Neural cell (in vitro differentiated cells): Measurements from ENCODE around the gene FHL1. TPM values are rescaled to one million over a fixed set of nuclear protein-coding genes. Genes with fewer than 3 reads are reported as not detected.

ENCODE experiments used
- H2AFZ ChIP-seq: fragments of 200-600, 300-800 bp; sonication (generic), shearing (Covaris generic); 2 replicates; pipeline ENCODE4 v1.6.0; 2014; ENCODE audit warnings: low read depth, mild to moderate bottlenecking, antibody characterized with exemption, low read length, moderate library complexity
- H3F3A ChIP-seq: fragments of 200-600 bp; shearing (Covaris generic); 2 replicates; pipeline ENCODE4 v1.6.1; 2016; ENCODE audit warnings: mild to moderate bottlenecking, moderate library complexity, mixed read lengths, antibody characterized with exemption, low read length; ENCODE audit not compliant: insufficient read depth, poor library complexity, severe bottlenecking
- H3K27ac ChIP-seq: fragments of 200-600, 300-800 bp; sonication (generic), shearing (Covaris generic); 2 replicates; pipeline ENCODE4 v1.5.1; 2014; ENCODE audit warnings: mild to moderate bottlenecking, low read length, moderate library complexity
- H3K27me3 ChIP-seq: fragments of 300-800, 200-600 bp; sonication (generic), shearing (Covaris generic); 2 replicates; pipeline ENCODE4 v1.6.0; 2014; ENCODE audit warnings: mild to moderate bottlenecking, low read depth, low read length, moderate library complexity; ENCODE audit not compliant: insufficient read depth
- H3K36me3 ChIP-seq: fragments of 300-800, 200-600 bp; sonication (generic), shearing (Covaris generic); 2 replicates; pipeline ENCODE4 v1.5.1; 2014; ENCODE audit warnings: mild to moderate bottlenecking, antibody characterized with exemption, low read length, moderate library complexity; ENCODE audit not compliant: insufficient read depth
- H3K4me2 ChIP-seq: fragments of 300-800, 200-600 bp; sonication (generic), shearing (Covaris generic); 2 replicates; pipeline ENCODE4 v1.6.0; 2014; ENCODE audit warnings: mild to moderate bottlenecking, low read length
- H3K4me3 ChIP-seq: fragments of 300-800, 200-600 bp; sonication (generic), shearing (Covaris generic); 2 replicates; pipeline ENCODE4 v1.5.1; 2014; ENCODE audit warnings: mild to moderate bottlenecking, low read length, moderate library complexity
- H3K79me2 ChIP-seq: fragments of 200-600 bp; shearing (Covaris generic); replicated peaks from 2 replicates; pipeline ENCODE4 v1.6.0; 2014; ENCODE audit warnings: mild to moderate bottlenecking, low read length, moderate library complexity; ENCODE audit not compliant: insufficient read depth
- H3K9ac ChIP-seq: fragments of 300-800, 200-600 bp; sonication (generic), shearing (Covaris generic); 2 replicates; pipeline ENCODE4 v1.6.1; 2016; ENCODE audit warnings: mild to moderate bottlenecking, low read length, mixed read lengths
- H3K9me2 ChIP-seq: fragments of 200-600 bp; shearing (Covaris generic); 2 replicates; pipeline ENCODE4 v1.6.1; 2016; ENCODE audit warnings: mild to moderate bottlenecking, low read length, mixed read lengths; ENCODE audit not compliant: insufficient read depth
- H3K9me3 ChIP-seq: fragments of 200-600, 300-800 bp; sonication (generic), shearing (Covaris generic); 2 replicates; pipeline ENCODE4 v1.6.1; 2016; ENCODE audit warnings: mild to moderate bottlenecking, mixed run types, low read length, moderate library complexity, mixed read lengths
- H4K20me1 ChIP-seq: fragments of 200-600 bp; shearing (Covaris generic); 2 replicates; pipeline ENCODE4 v1.6.1; 2016; ENCODE audit warnings: mild to moderate bottlenecking, mixed run types; ENCODE audit not compliant: insufficient read depth
- EP300 ChIP-seq: fragments of 450-650 bp; conservative IDR thresholded peaks from 2 replicates; pipeline ENCODE4 v1.6.1; 2014; ENCODE audit warnings: antibody characterized with exemption, mild to moderate bottlenecking, moderate library complexity; ENCODE audit not compliant: poor library complexity, severe bottlenecking
- EZH2 ChIP-seq: fragments of 200-600, 300-800 bp; shearing (Covaris generic), sonication (generic); IDR thresholded peaks from 2 replicates; pipeline ENCODE4 v1.6.1; 2014; ENCODE audit warnings: antibody characterized with exemption, low read length, borderline replicate concordance, mild to moderate bottlenecking; ENCODE audit not compliant: insufficient read depth, poor library complexity, severe bottlenecking
- MXI1 ChIP-seq: fragments of 450-650 bp; conservative IDR thresholded peaks from 2 replicates; pipeline ENCODE4 v1.6.1; 2014; ENCODE audit warnings: antibody characterized with exemption, mild to moderate bottlenecking; ENCODE audit not compliant: poor library complexity, severe bottlenecking
- POLR2AphosphoS5 ChIP-seq: IDR thresholded peaks from 2 replicates; pipeline ENCODE4 v1.6.1; 2012
- RAD21 ChIP-seq: fragments of 450-650 bp; conservative IDR thresholded peaks from 2 replicates; pipeline ENCODE4 v1.6.1; 2014; ENCODE audit warnings: antibody characterized with exemption, mild to moderate bottlenecking, moderate library complexity
- SMC3 ChIP-seq: fragments of 450-650 bp; conservative IDR thresholded peaks from 2 replicates; pipeline ENCODE4 v1.6.1; 2014; ENCODE audit warnings: antibody characterized with exemption, mild to moderate bottlenecking, moderate library complexity; ENCODE audit not compliant: poor library complexity
- TAF1 ChIP-seq: IDR thresholded peaks from 2 replicates; pipeline ENCODE4 v1.6.1; 2012; ENCODE audit warnings: low read depth
- polyA plus RNA-seq: library from polyadenylated mRNA; depleted of rRNA; stranded (reverse); fragments of >200 nt; gene quantifications from 2 replicates; pipeline ENCODE4 v1.2.3, GENCODE V29; 2014
- TF ChIP-seq, protein P1 (sequence below): fragments of 450-650 bp; IDR thresholded peaks from 2 replicates; pipeline ENCODE4 v1.5.1; 2014; ENCODE audit warnings: antibody characterized with exemption, mild to moderate bottlenecking, moderate library complexity; ENCODE audit not compliant: poor library complexity, severe bottlenecking
- TF ChIP-seq, protein P2 (sequence below): IDR thresholded peaks from 2 replicates; pipeline ENCODE4 v1.6.1; 2012; ENCODE audit warnings: borderline replicate concordance

FHL1 gene
- polyA plus RNA-seq, 1 donor from 2014 or later, result 235 TPM

DNA sequence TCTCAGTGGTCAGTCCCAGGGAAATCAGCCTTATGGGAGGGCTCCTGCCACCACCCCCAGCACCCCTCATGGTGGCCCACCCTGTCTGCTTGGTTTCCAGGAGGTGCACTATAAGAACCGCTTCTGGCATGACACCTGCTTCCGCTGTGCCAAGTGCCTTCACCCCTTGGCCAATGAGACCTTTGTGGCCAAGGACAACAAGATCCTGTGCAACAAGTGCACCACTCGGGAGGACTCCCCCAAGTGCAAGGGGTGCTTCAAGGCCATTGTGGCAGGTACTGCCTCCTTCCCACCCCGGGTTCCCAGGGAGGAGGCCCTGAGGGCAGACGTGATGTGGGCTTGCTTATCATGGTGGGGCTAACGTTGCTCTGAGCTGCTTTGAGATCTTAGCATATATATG lies 59.6 kb downstream of the FHL1 start:
- H3K27ac ChIP-seq, result no peak overlapping the region
- no peaks in the 10 kb centered on the region for H4K20me1 ChIP-seq
- H2AFZ ChIP-seq, result no peak overlapping the region
- no peak overlapping the region for H3K4me2 ChIP-seq
- H3K9ac ChIP-seq, result no peak overlapping the region
- H3K79me2 ChIP-seq, result no peaks in the 10 kb centered on the region
- H3K36me3 ChIP-seq, result no peaks in the 10 kb centered on the region
- H3K4me3 ChIP-seq, result no peak overlapping the region
- H3K27me3 ChIP-seq, result no peaks in the 10 kb centered on the region
- no peaks in the 10 kb centered on the region for H3K9me2 ChIP-seq
- no peaks in the 10 kb centered on the region for H3K9me3 ChIP-seq
- no peak for TF ChIP-seq EP300
- TF ChIP-seq POLR2AphosphoS5, result no peak
- TF ChIP-seq, protein P1, sequence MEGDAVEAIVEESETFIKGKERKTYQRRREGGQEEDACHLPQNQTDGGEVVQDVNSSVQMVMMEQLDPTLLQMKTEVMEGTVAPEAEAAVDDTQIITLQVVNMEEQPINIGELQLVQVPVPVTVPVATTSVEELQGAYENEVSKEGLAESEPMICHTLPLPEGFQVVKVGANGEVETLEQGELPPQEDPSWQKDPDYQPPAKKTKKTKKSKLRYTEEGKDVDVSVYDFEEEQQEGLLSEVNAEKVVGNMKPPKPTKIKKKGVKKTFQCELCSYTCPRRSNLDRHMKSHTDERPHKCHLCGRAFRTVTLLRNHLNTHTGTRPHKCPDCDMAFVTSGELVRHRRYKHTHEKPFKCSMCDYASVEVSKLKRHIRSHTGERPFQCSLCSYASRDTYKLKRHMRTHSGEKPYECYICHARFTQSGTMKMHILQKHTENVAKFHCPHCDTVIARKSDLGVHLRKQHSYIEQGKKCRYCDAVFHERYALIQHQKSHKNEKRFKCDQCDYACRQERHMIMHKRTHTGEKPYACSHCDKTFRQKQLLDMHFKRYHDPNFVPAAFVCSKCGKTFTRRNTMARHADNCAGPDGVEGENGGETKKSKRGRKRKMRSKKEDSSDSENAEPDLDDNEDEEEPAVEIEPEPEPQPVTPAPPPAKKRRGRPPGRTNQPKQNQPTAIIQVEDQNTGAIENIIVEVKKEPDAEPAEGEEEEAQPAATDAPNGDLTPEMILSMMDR, result no peak
- no peak for TF ChIP-seq RAD21
- TF ChIP-seq EZH2, result no peak
- TF ChIP-seq SMC3, result no peak
- no peak for TF ChIP-seq TAF1
- TF ChIP-seq MXI1, result no peak
- TF ChIP-seq, protein P2, sequence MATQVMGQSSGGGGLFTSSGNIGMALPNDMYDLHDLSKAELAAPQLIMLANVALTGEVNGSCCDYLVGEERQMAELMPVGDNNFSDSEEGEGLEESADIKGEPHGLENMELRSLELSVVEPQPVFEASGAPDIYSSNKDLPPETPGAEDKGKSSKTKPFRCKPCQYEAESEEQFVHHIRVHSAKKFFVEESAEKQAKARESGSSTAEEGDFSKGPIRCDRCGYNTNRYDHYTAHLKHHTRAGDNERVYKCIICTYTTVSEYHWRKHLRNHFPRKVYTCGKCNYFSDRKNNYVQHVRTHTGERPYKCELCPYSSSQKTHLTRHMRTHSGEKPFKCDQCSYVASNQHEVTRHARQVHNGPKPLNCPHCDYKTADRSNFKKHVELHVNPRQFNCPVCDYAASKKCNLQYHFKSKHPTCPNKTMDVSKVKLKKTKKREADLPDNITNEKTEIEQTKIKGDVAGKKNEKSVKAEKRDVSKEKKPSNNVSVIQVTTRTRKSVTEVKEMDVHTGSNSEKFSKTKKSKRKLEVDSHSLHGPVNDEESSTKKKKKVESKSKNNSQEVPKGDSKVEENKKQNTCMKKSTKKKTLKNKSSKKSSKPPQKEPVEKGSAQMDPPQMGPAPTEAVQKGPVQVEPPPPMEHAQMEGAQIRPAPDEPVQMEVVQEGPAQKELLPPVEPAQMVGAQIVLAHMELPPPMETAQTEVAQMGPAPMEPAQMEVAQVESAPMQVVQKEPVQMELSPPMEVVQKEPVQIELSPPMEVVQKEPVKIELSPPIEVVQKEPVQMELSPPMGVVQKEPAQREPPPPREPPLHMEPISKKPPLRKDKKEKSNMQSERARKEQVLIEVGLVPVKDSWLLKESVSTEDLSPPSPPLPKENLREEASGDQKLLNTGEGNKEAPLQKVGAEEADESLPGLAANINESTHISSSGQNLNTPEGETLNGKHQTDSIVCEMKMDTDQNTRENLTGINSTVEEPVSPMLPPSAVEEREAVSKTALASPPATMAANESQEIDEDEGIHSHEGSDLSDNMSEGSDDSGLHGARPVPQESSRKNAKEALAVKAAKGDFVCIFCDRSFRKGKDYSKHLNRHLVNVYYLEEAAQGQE, result no peak
- H3F3A ChIP-seq, result no peaks in the 10 kb centered on the region

DNA sequence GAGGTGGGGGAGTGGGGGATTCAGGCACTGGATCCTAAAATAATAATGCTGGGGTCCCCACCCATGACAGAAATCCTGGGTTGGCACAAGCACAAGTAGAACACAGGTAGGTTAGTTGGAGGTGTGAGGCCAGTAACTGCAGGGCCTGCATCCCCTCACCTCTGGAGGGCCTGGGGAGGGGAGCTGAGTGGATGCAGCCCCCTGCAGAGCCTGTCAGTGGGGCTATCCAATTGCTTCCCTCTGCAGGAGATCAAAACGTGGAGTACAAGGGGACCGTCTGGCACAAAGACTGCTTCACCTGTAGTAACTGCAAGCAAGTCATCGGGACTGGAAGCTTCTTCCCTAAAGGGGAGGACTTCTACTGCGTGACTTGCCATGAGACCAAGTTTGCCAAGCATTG lies 60.2 kb downstream of the FHL1 start:
- Histone ChIP-seq H3K27me3 (no peaks in the 10 kb centered on the region), H3K27ac (no peak overlapping the region), H2AFZ (no peak overlapping the region), H3F3A (no peaks in the 10 kb centered on the region), H3K4me3 (no peak overlapping the region), H3K9me2 (no peaks in the 10 kb centered on the region), H3K36me3 (no peaks in the 10 kb centered on the region), H3K4me2 (no peak overlapping the region), H3K79me2 (no peaks in the 10 kb centered on the region), H4K20me1 (no peaks in the 10 kb centered on the region), H3K9ac (no peak overlapping the region), H3K9me3 (no peaks in the 10 kb centered on the region)
- TF ChIP-seq SMC3 (no peak), RAD21 (no peak), MXI1 (no peak)
- TF ChIP-seq, protein P2, result no peak
